SK-N-SH treated with all-trans-retinoic acid at 6 μM for 48 hours (cell line): ENCODE results near the gene ADAMTS4.

Source experiments
- ATAC-seq: fragments of 200-7000 bp; cut with Tn5 transposase; 3 replicates; pipeline ENCODE4 v1.9.1; 2020; ENCODE audit warnings: mild to moderate bottlenecking, moderate library complexity
- BACH2 ChIP-seq: fragments of 250-450 bp; sonication (Bioruptor Pico); IDR thresholded peaks from 2 replicates; pipeline ENCODE4 v1.9.0; 2021; ENCODE audit warnings: mild to moderate bottlenecking, borderline replicate concordance
- CSDC2 ChIP-seq: fragments of 250-450 bp; sonication (Bioruptor Pico); IDR thresholded peaks from 2 replicates; pipeline ENCODE4 v1.5.0; 2020; ENCODE audit warnings: mild to moderate bottlenecking, moderate library complexity
- ESRRG ChIP-seq: fragments of 250-450 bp; sonication (Bioruptor Pico); IDR thresholded peaks from 2 replicates; pipeline ENCODE4 v1.6.1; 2021; ENCODE audit warnings: mild to moderate bottlenecking
- GLIS3 ChIP-seq: fragments of 250-450 bp; sonication (Bioruptor Pico); IDR thresholded peaks from 2 replicates; pipeline ENCODE4 v1.5.0; 2020; ENCODE audit warnings: mild to moderate bottlenecking, moderate library complexity
- ISL1 ChIP-seq: fragments of 250-450 bp; sonication (Bioruptor Pico); IDR thresholded peaks from 2 replicates; pipeline ENCODE4 v2.1.2; 2022; ENCODE audit warnings: mild to moderate bottlenecking, moderate library complexity
- OSR1 ChIP-seq: fragments of 250-450 bp; sonication (Bioruptor Pico); IDR thresholded peaks from 2 replicates; pipeline ENCODE4 v1.8.0; 2022; ENCODE audit warnings: moderate library complexity, mild to moderate bottlenecking, inconsistent platforms
- RARB ChIP-seq: fragments of 250-450 bp; sonication (Bioruptor Pico); IDR thresholded peaks from 2 replicates; pipeline ENCODE4 v1.8.0; 2021; ENCODE audit warnings: mild to moderate bottlenecking, moderate library complexity
- SNAI2 ChIP-seq: fragments of 250-450 bp; sonication (Bioruptor Pico); IDR thresholded peaks from 2 replicates; pipeline ENCODE4 v1.5.0; 2020; ENCODE audit warnings: mild to moderate bottlenecking, moderate library complexity
- TCF4 ChIP-seq: fragments of 250-450 bp; sonication (Bioruptor Pico); IDR thresholded peaks from 2 replicates; pipeline ENCODE4 v1.8.0; 2021; ENCODE audit warnings: mild to moderate bottlenecking, moderate library complexity, borderline replicate concordance
- TOX ChIP-seq: fragments of 250-450 bp; sonication (Bioruptor Pico); IDR thresholded peaks from 2 replicates; pipeline ENCODE4 v1.8.0; 2021; ENCODE audit warnings: mild to moderate bottlenecking, moderate library complexity, borderline replicate concordance
- ZC3H10 ChIP-seq: fragments of 250-450 bp; sonication (Bioruptor Pico); IDR thresholded peaks from 2 replicates; pipeline ENCODE4 v1.5.1; 2021; ENCODE audit warnings: mild to moderate bottlenecking, moderate library complexity
- ZFP3 ChIP-seq: fragments of 250-450 bp; sonication (Bioruptor Pico); IDR thresholded peaks from 2 replicates; pipeline ENCODE4 v1.5.0; 2020; ENCODE audit warnings: mild to moderate bottlenecking, moderate library complexity
- ZFP30 ChIP-seq: fragments of 450-650 bp; formaldehyde crosslinking; IDR thresholded peaks from 2 replicates; pipeline ENCODE4 v1.5.0; 2022; ENCODE audit warnings: mild to moderate bottlenecking, moderate library complexity
- ZNF565 ChIP-seq: fragments of 450-650 bp; formaldehyde crosslinking; conservative IDR thresholded peaks from 2 replicates; pipeline ENCODE4 v1.5.0; 2020; ENCODE audit warnings: low read depth, mild to moderate bottlenecking, moderate library complexity
- ZNF8 ChIP-seq: fragments of 450-650 bp; formaldehyde crosslinking; IDR thresholded peaks from 2 replicates; pipeline ENCODE4 v1.5.0; 2020; ENCODE audit warnings: mild to moderate bottlenecking, moderate library complexity
- TF ChIP-seq, protein P1 (sequence below): fragments of 250-450 bp; sonication (Bioruptor Pico); IDR thresholded peaks from 2 replicates; pipeline ENCODE4 v1.5.1; 2021; ENCODE audit warnings: mild to moderate bottlenecking, moderate library complexity
- TF ChIP-seq, protein P2 (sequence below): fragments of 250-450 bp; sonication (Bioruptor Pico); IDR thresholded peaks from 2 replicates; pipeline ENCODE4 v1.5.1; 2020; ENCODE audit warnings: low read depth, mild to moderate bottlenecking, moderate library complexity
- TF ChIP-seq, protein P3 (sequence below): fragments of 250-450 bp; sonication (Bioruptor Pico); IDR thresholded peaks from 2 replicates; pipeline ENCODE4 v1.8.0; 2021; ENCODE audit warnings: low read depth, mild to moderate bottlenecking, moderate library complexity, borderline replicate concordance
- TF ChIP-seq, protein P4 (sequence below): fragments of 250-450 bp; sonication (Bioruptor Pico); IDR thresholded peaks from 2 replicates; pipeline ENCODE4 v1.8.0; 2020; ENCODE audit warnings: mild to moderate bottlenecking, moderate library complexity, borderline replicate concordance
- TF ChIP-seq, protein P5 (sequence below): fragments of 250-450 bp; sonication (Bioruptor Pico); IDR thresholded peaks from 2 replicates; pipeline ENCODE4 v1.5.0; 2020; ENCODE audit warnings: mild to moderate bottlenecking, moderate library complexity

Gene ADAMTS4

DNA sequence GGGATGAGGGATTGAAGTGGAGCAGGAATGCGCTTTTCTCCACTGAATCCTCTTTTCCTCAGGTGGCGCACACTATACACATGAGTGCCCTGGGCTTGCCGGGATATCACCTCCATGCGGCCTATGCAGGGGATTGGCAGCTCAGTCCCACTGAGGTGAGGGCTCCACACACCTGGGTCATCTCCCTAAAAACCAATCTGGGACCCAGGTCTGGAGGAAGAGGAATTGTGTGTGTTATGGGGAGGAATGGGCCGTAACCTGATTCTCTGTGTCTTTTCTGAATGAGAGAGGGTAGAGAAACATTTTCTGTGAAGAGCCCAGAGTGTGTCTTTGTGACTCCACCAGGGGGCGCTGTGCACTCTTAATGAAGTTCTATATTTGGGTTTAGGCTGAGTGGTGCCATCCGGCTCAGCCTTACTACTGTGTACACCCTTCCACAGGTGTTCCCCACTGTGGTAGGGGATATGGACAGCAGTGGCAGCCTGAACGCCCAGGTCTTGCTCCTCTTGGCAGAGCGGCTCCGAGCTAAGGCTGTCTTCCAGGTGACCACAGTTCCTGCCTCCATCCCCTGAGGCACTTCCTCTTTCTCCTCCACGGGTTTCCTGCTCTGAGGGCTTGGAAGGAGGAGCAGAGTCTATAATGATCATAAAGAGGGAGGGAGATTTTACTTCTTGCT lies 28.5 kb upstream of the ADAMTS4 start:
- TF ChIP-seq, protein P1, sequence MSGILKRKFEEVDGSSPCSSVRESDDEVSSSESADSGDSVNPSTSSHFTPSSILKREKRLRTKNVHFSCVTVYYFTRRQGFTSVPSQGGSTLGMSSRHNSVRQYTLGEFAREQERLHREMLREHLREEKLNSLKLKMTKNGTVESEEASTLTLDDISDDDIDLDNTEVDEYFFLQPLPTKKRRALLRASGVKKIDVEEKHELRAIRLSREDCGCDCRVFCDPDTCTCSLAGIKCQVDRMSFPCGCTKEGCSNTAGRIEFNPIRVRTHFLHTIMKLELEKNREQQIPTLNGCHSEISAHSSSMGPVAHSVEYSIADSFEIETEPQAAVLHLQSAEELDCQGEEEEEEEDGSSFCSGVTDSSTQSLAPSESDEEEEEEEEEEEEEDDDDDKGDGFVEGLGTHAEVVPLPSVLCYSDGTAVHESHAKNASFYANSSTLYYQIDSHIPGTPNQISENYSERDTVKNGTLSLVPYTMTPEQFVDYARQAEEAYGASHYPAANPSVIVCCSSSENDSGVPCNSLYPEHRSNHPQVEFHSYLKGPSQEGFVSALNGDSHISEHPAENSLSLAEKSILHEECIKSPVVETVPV (CRISPR knock-in tag): no peak
- TF ChIP-seq OSR1 (CRISPR knock-in tag): no peak
- no peak for TF ChIP-seq ZFP3 (CRISPR knock-in tag)
- ATAC-seq: peak; percentile 64

DNA sequence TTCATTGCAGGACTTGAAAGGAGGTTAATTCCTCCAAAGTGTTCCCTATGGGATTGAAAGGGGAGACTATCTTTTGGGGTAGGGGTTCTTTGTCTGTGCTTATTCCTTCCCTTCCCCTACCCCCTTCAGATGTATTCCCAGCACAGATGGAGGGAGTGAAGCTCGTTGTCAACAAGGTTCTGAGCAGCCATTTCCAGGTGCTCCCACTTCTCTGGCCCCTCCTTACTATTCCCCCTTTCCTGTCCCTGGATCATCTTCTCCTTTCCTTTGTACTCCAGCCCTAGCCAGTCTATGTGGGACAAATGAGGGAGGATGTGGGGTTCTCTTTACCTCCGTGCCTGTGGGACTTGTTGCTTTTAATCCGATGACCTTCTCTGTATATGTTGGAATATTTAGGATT lies 27.9 kb upstream of the ADAMTS4 start:
- TF ChIP-seq, protein P2, sequence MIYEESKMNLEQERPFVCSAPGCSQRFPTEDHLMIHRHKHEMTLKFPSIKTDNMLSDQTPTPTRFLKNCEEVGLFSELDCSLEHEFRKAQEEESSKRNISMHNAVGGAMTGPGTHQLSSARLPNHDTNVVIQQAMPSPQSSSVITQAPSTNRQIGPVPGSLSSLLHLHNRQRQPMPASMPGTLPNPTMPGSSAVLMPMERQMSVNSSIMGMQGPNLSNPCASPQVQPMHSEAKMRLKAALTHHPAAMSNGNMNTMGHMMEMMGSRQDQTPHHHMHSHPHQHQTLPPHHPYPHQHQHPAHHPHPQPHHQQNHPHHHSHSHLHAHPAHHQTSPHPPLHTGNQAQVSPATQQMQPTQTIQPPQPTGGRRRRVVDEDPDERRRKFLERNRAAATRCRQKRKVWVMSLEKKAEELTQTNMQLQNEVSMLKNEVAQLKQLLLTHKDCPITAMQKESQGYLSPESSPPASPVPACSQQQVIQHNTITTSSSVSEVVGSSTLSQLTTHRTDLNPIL (CRISPR knock-in tag): no peak
- TF ChIP-seq GLIS3 (CRISPR knock-in tag) (no peak), SNAI2 (CRISPR knock-in tag) (no peak), TOX (no peak), ZFP30 (CRISPR knock-in tag) (no peak), OSR1 (CRISPR knock-in tag) (no peak)
- no peak for ATAC-seq

DNA sequence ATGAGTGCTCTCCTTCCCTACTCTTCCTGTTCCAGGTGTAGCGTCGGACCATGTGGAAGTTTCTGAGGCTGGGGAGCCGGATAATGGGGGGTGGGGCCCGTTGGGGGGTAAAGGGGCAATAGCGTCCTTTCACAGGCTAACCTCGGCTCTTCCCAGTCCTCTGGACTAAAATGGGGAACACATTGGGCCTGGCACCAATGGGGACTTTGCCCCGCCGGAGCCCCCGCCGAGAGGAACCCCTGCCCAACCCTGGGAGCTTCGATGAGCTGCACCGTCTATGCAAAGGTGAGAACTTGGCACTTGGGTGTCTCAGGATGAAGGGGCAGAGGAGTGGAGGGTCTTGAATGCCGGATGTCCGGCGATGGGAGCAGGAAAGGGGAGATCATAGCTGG lies 27.5 kb upstream of the ADAMTS4 start:
- TF ChIP-seq BACH2 (no peak), ZC3H10 (no peak), CSDC2 (CRISPR knock-in tag) (no peak), ZNF565 (no peak), ZFP3 (CRISPR knock-in tag) (no peak), ZFP30 (CRISPR knock-in tag) (no peak), TCF4 (CRISPR knock-in tag) (no peak), ESRRG (no peak), ZNF8 (CRISPR knock-in tag) (no peak), OSR1 (CRISPR knock-in tag) (no peak), GLIS3 (CRISPR knock-in tag) (no peak)
- TF ChIP-seq, protein P2 (CRISPR knock-in tag): no peak
- TF ChIP-seq, protein P3, sequence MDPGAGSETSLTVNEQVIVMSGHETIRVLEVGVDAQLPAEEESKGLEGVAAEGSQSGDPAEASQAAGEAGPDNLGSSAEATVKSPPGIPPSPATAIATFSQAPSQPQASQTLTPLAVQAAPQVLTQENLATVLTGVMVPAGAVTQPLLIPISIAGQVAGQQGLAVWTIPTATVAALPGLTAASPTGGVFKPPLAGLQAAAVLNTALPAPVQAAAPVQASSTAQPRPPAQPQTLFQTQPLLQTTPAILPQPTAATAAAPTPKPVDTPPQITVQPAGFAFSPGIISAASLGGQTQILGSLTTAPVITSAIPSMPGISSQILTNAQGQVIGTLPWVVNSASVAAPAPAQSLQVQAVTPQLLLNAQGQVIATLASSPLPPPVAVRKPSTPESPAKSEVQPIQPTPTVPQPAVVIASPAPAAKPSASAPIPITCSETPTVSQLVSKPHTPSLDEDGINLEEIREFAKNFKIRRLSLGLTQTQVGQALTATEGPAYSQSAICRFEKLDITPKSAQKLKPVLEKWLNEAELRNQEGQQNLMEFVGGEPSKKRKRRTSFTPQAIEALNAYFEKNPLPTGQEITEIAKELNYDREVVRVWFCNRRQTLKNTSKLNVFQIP (CRISPR knock-in tag): no peak
- TF ChIP-seq, protein P4, sequence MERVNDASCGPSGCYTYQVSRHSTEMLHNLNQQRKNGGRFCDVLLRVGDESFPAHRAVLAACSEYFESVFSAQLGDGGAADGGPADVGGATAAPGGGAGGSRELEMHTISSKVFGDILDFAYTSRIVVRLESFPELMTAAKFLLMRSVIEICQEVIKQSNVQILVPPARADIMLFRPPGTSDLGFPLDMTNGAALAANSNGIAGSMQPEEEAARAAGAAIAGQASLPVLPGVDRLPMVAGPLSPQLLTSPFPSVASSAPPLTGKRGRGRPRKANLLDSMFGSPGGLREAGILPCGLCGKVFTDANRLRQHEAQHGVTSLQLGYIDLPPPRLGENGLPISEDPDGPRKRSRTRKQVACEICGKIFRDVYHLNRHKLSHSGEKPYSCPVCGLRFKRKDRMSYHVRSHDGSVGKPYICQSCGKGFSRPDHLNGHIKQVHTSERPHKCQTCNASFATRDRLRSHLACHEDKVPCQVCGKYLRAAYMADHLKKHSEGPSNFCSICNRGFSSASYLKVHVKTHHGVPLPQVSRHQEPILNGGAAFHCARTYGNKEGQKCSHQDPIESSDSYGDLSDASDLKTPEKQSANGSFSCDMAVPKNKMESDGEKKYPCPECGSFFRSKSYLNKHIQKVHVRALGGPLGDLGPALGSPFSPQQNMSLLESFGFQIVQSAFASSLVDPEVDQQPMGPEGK (CRISPR knock-in tag): no peak
- ATAC-seq: no peak

DNA sequence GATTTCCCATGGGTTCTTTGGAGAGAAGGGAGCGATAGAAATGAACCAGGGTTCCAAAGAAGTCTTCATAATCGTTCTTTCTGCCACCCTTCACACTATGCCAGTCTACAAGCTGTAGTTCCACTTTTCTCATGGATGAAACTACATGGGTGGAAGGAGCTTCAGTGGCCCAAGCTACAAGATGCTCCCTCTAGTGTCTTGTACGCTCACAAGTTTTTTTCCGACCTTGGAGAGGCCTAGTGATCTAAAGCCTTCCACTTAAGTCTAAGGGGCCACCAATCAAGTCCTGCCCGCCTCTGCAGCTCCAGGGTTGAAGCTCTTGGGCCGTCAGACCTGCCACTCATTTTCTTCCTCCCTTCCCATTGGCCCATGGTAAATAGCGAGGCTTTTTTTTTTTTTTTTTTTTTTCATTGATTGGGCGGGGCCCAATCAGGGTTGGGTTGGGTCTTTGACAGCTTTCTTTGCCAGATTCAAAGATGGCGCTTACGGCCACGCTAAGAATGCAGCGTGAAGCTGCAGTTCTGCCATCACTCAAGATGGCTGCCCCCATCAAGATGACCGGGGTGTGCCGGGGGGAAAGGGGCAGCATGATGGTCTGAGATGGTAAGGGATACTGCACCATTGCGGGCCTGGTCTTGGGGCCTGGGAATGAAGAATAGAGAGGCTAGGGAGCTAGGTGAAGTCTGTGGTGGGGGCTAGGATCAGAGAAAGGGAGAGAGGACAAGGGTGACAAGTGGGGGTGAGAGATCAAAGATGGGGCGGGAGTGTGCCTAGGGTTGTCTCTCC lies 26.9 kb upstream of the ADAMTS4 start, which contains the start of gene TOMM40L:
TOMM40L (plus strand) TSS at position 527 of the 786 bp plus-strand sequence. CDS start 430 bp downstream, outside the sequence.
- peak; percentile 97 for ATAC-seq
- TF ChIP-seq ZFP30 (CRISPR knock-in tag): no peak
- TF ChIP-seq ESRRG: no peak
- TF ChIP-seq, protein P3 (CRISPR knock-in tag): no peak
- TF ChIP-seq OSR1 (CRISPR knock-in tag): no peak
- no peak for TF ChIP-seq GLIS3 (CRISPR knock-in tag)
- TF ChIP-seq, protein P5, sequence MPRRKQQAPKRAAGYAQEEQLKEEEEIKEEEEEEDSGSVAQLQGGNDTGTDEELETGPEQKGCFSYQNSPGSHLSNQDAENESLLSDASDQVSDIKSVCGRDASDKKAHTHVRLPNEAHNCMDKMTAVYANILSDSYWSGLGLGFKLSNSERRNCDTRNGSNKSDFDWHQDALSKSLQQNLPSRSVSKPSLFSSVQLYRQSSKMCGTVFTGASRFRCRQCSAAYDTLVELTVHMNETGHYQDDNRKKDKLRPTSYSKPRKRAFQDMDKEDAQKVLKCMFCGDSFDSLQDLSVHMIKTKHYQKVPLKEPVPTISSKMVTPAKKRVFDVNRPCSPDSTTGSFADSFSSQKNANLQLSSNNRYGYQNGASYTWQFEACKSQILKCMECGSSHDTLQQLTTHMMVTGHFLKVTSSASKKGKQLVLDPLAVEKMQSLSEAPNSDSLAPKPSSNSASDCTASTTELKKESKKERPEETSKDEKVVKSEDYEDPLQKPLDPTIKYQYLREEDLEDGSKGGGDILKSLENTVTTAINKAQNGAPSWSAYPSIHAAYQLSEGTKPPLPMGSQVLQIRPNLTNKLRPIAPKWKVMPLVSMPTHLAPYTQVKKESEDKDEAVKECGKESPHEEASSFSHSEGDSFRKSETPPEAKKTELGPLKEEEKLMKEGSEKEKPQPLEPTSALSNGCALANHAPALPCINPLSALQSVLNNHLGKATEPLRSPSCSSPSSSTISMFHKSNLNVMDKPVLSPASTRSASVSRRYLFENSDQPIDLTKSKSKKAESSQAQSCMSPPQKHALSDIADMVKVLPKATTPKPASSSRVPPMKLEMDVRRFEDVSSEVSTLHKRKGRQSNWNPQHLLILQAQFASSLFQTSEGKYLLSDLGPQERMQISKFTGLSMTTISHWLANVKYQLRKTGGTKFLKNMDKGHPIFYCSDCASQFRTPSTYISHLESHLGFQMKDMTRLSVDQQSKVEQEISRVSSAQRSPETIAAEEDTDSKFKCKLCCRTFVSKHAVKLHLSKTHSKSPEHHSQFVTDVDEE: peak; percentile 35; the same call in 1 of the 2 replicates
- 0 out of 2 replicates have a peak, but pooled peaks have one; percentile 1 for TF ChIP-seq RARB (CRISPR knock-in tag)
- TF ChIP-seq BACH2: no peak
- no peak for TF ChIP-seq ZNF565
- TF ChIP-seq ISL1 (CRISPR knock-in tag): no peak
- TF ChIP-seq ZC3H10: peak; percentile 14; the same call in 1 of the 2 replicates
